ES-I3 (cell line): ENCODE measurements around the gene CNRIP1.

Source experiments
- H3K36me3 ChIP-seq: 2 replicates; pipeline ENCODE4 v1.6.1; 2013; ENCODE audit warnings: mild to moderate bottlenecking, low read length, control low read depth, moderate library complexity; ENCODE audit not compliant: insufficient read depth
- H3K4me1 ChIP-seq: 2 replicates; pipeline ENCODE4 v1.6.1; 2013; ENCODE audit warnings: mild to moderate bottlenecking, control low read depth, low read length; ENCODE audit not compliant: insufficient read depth
- H3K9ac ChIP-seq: 2 replicates; pipeline ENCODE4 v1.6.1; 2013; ENCODE audit warnings: low read depth, mild to moderate bottlenecking, low read length, moderate library complexity
- H3K9me3 ChIP-seq: 2 replicates; pipeline ENCODE4 v1.6.1; 2013; ENCODE audit warnings: mild to moderate bottlenecking, low read length, moderate library complexity; ENCODE audit not compliant: control insufficient read depth, insufficient read depth

The CNRIP1 gene

GRCh38 chr2:68291314-68291713 lies 28.4 kb downstream of the CNRIP1 start:
- no peaks in the 10 kb centered on the region for H3K36me3 ChIP-seq
- no peaks in the 10 kb centered on the region for H3K4me1 ChIP-seq
- no peaks in the 10 kb centered on the region for H3K9me3 ChIP-seq
- H3K9ac ChIP-seq: no peak overlapping the region

- H3K9ac ChIP-seq: no peak overlapping the region
- no peaks in the 10 kb centered on the region for H3K9me3 ChIP-seq
- no peaks in the 10 kb centered on the region for H3K36me3 ChIP-seq
- H3K4me1 ChIP-seq: no peaks in the 10 kb centered on the region
Observed at GRCh38 chr2:68290901-68291300, 28.8 kb downstream of the CNRIP1 start.

GRCh38 chr2:68287580-68288441 lies 31.9 kb downstream of the CNRIP1 start:
- H3K4me1 ChIP-seq: no peaks in the 10 kb centered on the region
- no peaks in the 10 kb centered on the region for H3K36me3 ChIP-seq
- no peaks in the 10 kb centered on the region for H3K9me3 ChIP-seq
- H3K9ac ChIP-seq: no peak overlapping the region

DNA sequence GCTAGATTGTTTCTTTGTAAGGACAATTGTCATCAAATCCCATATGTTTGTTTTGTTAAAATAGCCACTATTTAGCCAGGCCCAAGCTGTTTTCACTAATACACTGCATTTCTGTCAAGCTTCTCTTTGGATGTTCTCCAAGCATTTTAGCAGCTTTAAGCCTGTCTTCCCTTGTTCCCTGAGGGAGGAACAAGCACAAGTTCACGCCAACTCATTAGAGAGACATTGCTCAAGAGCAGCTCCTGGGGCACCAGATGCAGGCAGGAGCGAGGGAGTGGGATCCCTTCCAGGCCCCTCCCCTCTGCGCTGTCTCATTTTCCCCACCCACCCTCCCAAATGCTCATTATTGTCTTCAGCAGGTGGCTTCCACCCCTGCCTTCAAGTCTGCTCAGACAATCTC lies 34.9 kb downstream of the CNRIP1 start:
- no peaks in the 10 kb centered on the region for H3K9me3 ChIP-seq
- H3K36me3 ChIP-seq: no peaks in the 10 kb centered on the region
- H3K9ac ChIP-seq: no peak overlapping the region
- H3K4me1 ChIP-seq: no peaks in the 10 kb centered on the region

GRCh38 chr2:68283419-68283812 lies 36.3 kb downstream of the CNRIP1 start:
- Histone ChIP-seq H3K9ac (no peak overlapping the region), H3K9me3 (no peaks in the 10 kb centered on the region), H3K36me3 (no peaks in the 10 kb centered on the region)

GRCh38 chr2:68282811-68283418 lies 36.8 kb downstream of the CNRIP1 start:
- Histone ChIP-seq H3K9ac (no peak overlapping the region), H3K9me3 (no peaks in the 10 kb centered on the region), H3K4me1 (no peaks in the 10 kb centered on the region), H3K36me3 (no peaks in the 10 kb centered on the region)

More at GRCh38 chr2:68283419-68283812, 36.3 kb downstream of the CNRIP1 start:
- H3K4me1 ChIP-seq: no peaks in the 10 kb centered on the region

- Histone ChIP-seq H3K36me3 (no peaks in the 10 kb centered on the region), H3K9me3 (no peaks in the 10 kb centered on the region), H3K9ac (no peak overlapping the region), H3K4me1 (no peaks in the 10 kb centered on the region)
Observed at GRCh38 chr2:68280796-68281195, 39.0 kb downstream of the CNRIP1 start.

GRCh38 chr2:68280348-68280747 lies 39.4 kb downstream of the CNRIP1 start:
- Histone ChIP-seq H3K9ac (no peak overlapping the region), H3K9me3 (no peaks in the 10 kb centered on the region)

DNA sequence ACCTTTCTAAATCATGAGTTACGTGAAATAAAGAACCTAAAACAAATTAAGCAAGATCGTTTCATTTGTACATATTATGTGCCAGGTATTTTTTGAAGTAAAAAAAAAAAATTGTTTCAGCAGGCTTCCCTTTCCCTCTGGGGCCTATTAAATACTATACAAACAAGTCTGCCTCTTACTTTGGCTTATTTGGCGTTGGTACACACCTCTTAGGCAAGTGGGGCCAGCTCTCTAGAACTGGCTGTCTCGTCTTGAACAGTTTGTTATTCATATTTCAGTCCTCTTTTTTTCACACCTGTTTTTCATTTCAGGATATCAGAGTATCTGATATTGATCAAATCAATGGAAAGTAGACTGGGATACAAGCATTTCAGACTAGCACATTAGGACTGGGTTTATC lies 40.1 kb downstream of the CNRIP1 start:
- H3K4me1 ChIP-seq: no peaks in the 10 kb centered on the region
- no peak overlapping the region for H3K9ac ChIP-seq
- H3K36me3 ChIP-seq: no peaks in the 10 kb centered on the region
- H3K9me3 ChIP-seq: no peaks in the 10 kb centered on the region

More at GRCh38 chr2:68280348-68280747, 39.4 kb downstream of the CNRIP1 start:
- H3K36me3 ChIP-seq: no peaks in the 10 kb centered on the region
- no peaks in the 10 kb centered on the region for H3K4me1 ChIP-seq

DNA sequence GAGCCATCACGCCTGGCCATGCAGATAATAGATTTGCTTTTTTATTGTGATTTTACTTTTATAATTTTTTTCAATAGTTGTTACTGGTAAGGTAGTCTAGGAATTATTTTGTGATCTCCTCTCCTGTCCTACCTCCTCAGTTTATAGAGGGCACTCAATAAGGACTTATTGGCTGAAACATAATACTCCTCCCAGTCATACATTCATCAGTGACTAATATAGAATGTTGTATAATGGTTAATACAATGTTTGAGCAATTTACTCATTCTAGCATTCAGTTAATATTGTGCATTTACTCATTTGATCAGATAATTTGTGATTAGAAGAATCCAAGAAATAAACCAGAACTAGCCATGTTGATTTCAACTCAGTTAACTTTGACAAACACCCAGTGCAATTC lies 41.6 kb downstream of the CNRIP1 start:
- H3K4me1 ChIP-seq: no peaks in the 10 kb centered on the region
- H3K36me3 ChIP-seq: no peaks in the 10 kb centered on the region
- no peaks in the 10 kb centered on the region for H3K9me3 ChIP-seq
- H3K9ac ChIP-seq: no peak overlapping the region

DNA sequence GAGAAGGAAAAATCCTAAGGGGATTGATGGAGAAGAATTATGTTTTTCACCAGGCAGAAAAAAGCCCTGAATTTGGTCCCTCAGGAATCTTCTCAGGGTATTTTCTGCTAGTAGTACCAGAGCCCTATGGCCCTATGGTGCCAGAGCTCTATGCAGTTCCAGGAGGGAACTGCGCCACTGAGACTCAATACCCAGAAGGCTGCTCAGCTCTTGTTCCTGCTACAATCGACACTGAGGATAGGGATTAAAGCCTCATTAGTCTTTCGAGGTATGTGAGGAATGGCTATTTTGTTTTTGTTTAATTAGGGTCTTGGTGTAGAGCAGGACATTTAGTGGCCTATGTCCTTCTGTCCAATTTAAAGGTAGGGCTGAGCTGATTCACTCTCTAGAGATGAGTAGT lies 45.7 kb downstream of the CNRIP1 start:
- Histone ChIP-seq H3K9me3 (no peaks in the 10 kb centered on the region), H3K36me3 (no peaks in the 10 kb centered on the region), H3K9ac (no peak overlapping the region), H3K4me1 (no peaks in the 10 kb centered on the region)

GRCh38 chr2:68272246-68272994 lies 47.3 kb downstream of the CNRIP1 start:
- no peaks in the 10 kb centered on the region for H3K36me3 ChIP-seq

DNA sequence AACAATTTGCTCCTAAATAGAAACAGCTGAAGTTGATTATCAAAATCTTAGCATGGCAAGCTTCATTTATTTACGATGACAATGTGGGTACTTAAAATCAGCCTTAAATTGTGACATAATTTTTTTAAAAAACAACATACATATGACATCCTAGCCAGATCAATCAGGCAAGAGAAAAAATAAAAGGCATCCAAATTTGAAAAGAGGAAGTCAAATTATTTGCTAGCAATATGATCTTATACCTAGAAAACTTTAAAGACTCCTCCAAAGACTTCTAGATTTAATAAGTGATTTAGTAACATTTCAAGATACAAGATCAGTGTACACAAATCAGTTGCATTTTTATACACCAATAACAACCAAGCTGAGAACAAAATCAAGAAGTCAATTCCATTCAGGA lies 53.1 kb downstream of the CNRIP1 start:
- H3K9me3 ChIP-seq: no peaks in the 10 kb centered on the region
- no peaks in the 10 kb centered on the region for H3K4me1 ChIP-seq
- no peaks in the 10 kb centered on the region for H3K36me3 ChIP-seq
- no peak overlapping the region for H3K9ac ChIP-seq

More at GRCh38 chr2:68272246-68272994, 47.3 kb downstream of the CNRIP1 start:
- Histone ChIP-seq H3K4me1 (no peaks in the 10 kb centered on the region), H3K9me3 (no peaks in the 10 kb centered on the region), H3K9ac (no peak overlapping the region)

GRCh38 chr2:68263632-68264031 lies 56.1 kb downstream of the CNRIP1 start:
- no peaks in the 10 kb centered on the region for H3K4me1 ChIP-seq

More at GRCh38 chr2:68263632-68264031, 56.1 kb downstream of the CNRIP1 start:
- no peak overlapping the region for H3K9ac ChIP-seq
- no peaks in the 10 kb centered on the region for H3K36me3 ChIP-seq
- H3K9me3 ChIP-seq: no peaks in the 10 kb centered on the region
